NCI-H146 treated with DMSO at 0.1 percent for 48 hours (cell line): Measurements from ENCODE around the gene FGGY.
A peak's percentile ranks its signal among the peaks of the same experiment; 100 is the strongest.
"Not testable (repeated sequence)": the region's sequence is repeated elsewhere in the genome, so short reads cannot be mapped to it uniquely, and the experiment has no call there.

Experiments used
- DNase-seq: peaks from one replicate; lab custom pipeline; 2025; ENCODE audit not compliant: unreplicated experiment; lab: John Stamatoyannopoulos, UW

The FGGY gene

DNA sequence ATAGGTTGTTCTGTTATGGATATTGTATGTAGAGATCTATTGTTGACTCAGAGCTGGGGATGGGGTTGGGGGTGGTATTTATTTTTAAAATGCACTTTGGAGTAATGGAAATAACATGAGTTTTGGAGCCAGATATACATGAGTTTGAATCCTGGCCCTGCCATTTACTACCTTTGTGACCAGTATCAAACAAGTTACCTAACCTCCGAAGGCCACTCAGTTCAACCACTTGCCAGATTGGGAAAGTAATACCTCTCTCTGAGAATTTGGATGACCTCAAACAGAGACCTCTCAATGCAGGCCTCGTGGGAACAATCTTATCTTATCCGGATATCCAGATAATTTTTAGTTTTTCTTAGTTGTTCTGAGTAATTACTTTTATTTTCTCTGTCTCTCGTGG is 181.0 kb downstream of the FGGY start:
- no peak for DNase-seq

DNA sequence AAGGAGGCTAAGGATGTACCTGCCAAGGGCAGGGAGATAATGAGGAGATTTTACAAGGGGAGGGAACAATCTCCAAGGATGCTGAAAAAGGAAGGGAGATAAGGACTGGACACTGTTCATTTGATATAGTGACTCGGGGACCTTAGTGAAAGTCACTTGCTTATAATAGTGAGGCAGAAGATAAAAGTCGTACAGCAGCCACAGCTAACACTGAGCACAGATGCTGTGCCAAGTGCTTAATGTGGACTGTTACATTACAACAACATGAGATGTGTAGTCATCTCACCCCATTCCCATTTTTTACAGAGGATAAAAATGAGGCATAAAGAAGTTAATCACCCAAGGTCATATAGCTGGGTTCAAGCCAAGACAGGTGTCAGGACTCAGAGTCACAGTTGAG is 181.9 kb downstream of the FGGY start:
- DNase-seq, result no peak

DNA sequence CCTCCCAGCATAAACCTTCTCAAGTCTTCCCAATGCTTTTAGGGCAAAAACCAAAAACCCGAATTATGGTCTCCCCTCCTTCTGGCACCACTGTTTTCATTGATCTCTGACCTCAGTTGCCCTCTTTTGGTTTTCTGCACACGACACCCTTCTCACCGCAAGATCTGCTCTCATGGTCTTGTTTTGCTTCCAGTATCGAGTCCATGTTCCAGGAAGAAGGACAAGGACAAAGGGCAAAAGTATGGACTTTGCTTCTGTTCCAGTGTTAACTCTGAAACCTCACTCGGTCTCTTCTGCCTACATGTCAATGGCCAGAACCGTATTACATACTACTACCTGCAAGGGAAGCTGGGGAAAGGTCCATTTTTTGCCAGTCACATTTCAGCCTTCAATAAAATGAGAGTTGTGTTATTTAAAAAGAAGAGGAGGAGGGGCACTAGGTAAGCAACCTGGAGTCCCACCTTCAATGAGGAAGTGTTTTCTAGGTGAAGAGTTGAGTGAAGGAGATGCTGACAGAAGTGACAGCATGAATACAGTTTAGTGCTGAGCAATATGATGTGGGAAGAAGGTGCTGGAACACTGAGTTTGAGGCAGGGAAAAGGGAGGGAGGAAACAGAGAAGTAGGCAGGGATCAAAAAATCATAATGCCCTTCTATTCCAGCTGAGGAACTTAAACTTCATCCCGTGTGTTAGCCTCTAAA is 183.4 kb downstream of the FGGY start:
- no peak for DNase-seq

GRCh38 chr1:59481881-59482505 is 185.1 kb downstream of the FGGY start:
- no peak for DNase-seq

DNA sequence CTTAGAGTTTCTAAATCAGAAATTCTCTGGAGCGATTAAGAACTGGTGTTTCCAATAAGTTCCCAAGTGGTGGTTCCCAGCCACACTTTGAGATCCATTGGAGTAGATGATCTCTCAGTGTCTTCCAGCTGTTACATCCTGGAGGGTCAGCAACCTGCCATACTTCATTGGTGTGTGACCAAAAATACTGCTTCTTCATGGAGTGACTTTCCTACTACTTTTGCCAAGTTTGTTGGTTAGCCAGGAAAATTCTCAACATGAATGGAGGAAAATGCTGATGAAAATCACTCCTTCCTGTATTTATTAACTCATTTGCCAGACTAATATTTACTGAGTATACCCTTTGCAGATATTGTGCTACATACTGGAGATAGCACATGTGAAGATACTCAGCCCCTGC is 186.1 kb downstream of the FGGY start:
- DNase-seq, result no peak

- DNase-seq, result no peak
These were observed 187.2 kb downstream of the FGGY start for GRCh38 chr1:59484096-59484495.

GRCh38 chr1:59485171-59485570 is 188.3 kb downstream of the FGGY start:
- DNase-seq, result no peak

DNA sequence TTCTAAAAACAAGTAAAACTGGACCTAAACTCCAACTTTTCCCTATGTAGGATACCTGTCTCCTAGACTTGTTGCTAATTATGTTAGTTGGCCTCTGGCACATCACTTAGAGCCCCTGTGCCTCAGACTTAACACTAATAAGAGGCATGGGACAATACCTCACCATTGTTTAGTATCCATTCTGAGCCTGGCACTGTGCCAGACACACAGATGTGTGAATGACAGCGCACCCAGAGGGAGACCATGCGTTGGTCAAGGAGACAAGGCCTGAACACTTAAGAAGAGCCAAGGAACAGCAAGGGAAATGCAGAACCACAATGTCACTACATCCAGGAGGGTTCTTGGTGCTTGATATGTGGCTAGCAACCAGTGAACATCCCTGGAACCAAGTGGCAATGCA is 189.1 kb downstream of the FGGY start:
- DNase-seq, result no peak

DNA sequence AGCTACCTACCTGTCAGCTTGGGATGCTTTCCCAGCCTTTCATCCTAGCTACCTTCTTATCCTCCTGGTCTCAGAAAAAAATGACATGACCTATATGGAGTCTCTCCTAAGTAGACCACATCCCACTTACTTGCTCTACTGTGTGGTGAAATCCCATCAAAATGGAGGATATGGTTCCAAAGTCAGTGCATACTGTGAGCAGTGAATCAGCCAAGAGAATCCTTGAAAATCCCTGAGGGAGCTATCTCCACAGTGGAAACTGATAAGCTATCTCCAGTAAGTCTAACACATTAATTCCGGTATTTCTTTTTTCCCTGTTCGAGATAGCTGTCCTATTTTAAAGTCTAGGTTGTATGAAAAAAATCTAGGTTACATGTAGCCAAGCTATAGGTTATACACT is 189.7 kb downstream of the FGGY start:
- no peak for DNase-seq

DNA sequence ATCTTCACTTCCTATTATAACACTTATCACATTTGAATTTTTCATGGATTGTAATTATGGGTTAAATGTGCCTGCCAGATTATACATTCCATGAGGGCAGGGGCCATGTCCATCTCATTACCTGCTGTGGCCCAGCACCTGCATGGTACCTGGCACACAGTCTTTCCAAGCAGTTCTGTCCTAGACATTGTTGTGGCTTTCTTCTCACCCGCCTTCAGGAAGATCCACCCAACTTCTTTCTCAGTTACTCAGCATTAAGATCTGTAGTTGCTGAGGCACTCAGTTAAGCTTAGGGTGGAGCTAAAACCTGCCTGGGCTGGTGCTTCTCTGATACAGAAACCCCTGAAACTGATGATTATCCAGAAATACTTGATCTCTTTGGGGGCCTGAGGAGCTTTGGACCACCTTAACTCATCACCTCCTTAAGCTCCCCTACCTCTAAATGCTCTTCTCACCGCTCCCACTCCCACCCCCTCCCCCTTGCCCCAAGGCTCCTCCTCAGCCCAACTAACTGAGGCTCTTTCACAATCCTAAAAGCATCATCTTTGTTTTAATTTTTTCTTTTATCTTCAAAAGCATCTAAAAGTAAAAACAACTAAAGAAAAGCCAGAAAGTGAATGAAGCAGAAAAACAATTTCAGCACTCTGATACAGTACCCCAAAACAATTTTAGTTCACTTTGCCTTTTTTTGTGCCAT is 190.6 kb downstream of the FGGY start:
- no peak for DNase-seq

GRCh38 chr1:59492500-59492899 is 195.6 kb downstream of the FGGY start:
- no peak for DNase-seq

DNA sequence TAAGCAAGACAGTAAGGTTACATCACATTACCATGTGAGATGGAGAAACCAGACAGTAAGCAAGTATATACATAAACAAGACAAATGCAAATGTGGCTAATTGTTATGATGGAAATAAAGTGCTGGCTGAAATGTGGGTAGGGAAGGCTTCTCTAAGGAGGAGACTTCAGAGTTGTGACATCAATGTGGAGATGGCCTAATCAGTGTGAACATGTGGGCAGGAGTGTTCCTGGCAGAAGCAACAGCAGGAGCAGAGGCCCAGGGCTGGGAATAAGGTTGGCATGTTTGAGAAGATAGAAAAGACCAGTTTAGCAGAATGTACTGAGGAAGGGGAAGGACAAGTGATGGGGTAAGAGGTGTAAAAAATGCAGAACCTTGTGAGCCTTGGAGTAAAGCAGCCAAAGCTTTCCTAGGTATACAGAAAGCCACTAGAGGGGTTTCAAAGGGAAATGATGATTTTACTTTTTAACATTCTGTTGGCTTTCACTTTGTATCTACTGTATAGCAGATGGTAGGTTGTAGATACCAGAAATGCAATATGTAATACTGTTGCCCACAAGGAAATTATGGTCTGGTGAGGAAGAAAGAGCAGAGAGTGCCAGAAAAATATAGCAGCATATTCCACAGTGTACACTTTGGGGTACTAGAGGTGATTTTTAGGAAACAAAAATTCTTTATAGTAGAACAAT is 197.4 kb downstream of the FGGY start:
- no peak for DNase-seq

DNA sequence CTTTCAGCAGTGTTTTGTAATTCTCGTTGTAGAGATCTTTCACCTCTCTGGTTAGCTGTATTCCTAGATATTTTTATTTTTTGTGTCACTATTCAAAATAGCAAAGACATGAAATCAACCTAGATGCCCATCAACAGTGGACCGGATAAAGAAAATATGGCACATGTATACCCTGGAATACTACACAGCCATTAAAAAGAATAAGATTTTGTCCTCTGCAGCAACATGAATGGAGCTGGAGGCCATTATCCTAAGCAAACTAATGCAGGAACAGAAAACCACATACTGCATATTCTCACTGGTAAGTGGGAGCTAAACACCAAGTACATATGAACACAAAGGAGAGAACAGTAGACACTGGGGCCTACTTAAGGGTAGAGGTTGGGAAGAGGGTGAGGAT is 199.3 kb downstream of the FGGY start:
- not testable (repeated sequence) for DNase-seq

DNA sequence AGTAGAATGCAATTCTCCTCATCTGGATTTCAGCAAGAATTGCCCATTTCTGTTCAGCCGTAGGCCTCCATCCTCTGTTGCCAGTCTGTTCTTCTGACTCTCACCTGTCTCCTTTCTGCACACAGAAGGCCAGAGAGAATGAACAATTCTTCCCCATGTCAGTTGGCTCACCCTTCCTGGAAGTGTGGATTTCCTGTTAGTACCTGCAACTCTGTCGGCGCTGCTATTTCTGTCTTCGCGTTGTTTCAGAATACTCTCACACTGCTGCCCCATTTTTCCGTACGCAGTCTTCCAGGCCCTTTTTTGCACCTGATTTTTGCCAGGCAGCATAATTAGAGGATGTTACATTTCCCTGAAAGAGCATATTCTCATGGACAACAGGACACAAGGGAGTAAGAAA is 200.7 kb downstream of the FGGY start:
- no peak for DNase-seq

DNA sequence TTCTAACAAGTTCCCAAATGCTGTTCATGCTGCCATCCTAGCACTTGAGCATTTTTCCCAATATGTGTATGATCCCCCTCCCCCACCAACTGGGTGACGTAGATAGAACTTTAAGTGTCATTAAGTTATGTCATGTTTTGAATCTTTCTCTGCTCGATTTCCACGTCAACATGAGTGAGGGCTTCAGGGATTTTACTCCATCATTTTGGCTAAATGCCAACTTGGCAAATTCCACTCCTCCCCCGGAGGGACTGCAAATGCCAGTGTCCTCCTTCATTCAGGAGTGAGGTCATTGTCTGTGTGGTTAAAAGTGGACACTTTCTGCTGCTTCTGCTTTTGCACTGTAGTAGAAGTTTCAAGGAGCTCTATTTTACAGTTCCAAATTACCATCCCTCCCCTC is 201.7 kb downstream of the FGGY start:
- no peak for DNase-seq

DNA sequence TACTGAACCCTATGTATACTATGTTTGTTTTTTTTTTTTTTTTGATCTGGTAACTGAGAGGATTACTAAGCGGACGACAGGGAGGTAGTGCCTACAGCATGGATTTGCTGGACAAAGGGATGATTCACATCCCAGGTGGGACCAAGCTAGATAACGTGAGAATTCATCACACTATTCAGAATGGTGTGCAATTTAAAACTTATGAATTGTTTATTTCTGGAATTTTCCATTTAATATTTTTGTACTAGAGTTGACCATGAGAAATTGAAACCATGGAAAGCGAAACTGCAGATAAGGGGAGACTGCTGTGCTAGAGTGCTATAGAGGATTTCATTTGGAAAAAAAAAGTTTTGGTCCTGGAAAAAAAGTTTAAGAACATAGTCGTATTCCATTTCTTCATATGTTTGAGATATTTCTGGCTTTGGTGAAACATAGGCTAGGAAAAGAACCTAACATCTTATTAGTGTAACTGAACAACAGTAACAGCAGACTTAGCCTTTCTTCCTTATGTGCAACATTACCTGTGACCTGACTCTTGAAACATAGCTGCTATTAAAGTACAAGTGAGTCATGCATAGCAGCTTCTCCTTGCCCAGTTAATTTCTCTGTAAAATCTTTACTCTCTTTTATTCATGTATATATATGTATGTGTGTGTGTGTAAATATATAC is 202.5 kb downstream of the FGGY start:
- DNase-seq, result no peak

DNA sequence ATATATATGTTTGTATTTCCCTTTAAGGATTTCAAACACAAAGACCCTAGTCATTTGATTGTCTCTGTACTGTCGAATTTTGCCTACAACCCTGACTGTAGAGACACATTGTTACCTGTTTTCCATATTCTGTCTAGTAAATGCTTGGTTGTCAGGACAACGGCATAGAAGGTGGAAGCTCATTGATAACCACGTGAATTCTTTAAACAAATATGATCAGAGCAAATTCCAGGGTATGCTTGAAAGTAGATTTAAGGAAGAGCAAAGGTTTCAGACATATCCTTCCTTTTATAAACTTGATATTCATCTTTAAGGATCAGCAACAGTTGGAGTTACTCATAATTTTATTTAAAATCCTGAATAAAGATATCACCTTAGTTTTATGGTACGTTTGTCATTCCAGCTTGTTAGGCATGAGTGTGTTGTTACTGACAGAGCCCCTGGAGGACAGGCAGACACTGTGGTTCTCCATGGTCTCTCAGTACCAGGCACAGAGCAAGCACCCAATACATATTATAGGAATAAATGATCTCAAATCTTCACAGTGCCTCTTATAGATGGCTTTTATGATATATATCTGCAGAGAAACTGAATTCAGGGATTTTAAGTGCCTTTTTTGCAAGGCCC is 203.2 kb downstream of the FGGY start:
- DNase-seq, result peak; percentile 10

GRCh38 chr1:59500950-59501742 is 204.3 kb downstream of the FGGY start:
- DNase-seq, result peak; percentile 24

DNA sequence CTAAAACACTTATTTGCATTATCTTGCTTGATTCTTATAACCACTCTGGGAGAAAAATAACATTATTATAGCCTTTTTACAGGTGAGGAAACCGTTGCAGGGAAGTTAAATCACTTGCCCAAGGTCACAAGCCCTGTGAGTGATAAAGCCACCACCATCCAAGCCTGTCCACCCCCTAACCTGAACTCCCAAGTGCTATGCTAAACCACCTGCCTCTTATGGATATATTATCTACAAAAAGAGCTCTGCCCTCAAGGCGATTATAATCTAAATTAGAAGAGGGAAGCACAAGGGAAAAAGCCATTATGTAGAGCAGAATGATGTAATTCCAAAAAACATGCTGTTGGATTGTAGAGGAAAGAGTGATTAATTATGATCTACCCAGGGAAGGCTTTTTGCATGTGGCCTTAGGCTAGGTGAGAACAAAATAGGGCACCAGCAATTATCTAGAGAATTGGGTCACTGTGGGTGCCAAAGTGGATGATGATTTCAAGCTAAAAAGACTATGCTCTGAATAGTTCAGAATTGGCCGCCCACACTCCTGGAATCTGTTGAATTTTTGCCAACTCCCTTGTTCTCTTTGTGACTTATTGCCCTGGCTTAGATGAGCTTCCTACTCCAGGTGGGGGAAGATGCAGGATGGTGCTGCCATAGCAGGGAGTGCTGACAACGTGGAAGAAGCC is 205.3 kb downstream of the FGGY start:
- DNase-seq, result peak; percentile 49
